ENCODE results near the gene PYDC1.
"Not testable (repeated sequence)": the region's sequence is repeated elsewhere in the genome, so short reads cannot be mapped to it uniquely, and the experiment has no call there.

The PYDC1 gene

DNA sequence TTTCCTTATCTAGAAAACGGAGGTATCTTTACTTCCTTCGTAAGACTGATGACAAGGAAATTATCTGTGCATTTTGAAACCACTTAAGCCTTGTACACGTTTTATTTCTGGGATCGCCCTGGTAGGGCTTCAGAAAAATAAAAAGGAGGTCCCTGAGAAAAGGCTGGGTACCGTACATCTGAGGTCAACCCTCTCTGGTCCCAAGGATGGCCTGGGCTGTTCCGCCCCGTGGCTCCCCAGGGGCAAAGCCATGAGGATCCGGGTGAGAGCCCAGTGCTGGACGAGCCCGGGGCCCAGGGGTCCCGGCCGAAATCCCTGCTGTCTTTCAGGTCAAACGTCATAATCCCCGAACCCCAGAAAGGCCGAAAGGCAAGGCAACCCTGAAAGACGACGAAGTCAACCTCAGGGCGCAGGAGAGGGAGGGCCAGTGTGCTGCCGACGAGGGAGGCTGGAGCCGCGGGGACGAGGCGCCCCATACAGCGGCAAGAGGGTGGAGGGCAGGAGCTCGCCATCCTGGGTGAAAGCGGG lies 37.7 kb downstream of the PYDC1 start:
- no peak for DNase-seq (ENCODE audit: low spot score)

GRCh38 chr16:31177136-31177535 lies 39.8 kb downstream of the PYDC1 start:
- no peak for DNase-seq (ENCODE audit: low spot score)

DNA sequence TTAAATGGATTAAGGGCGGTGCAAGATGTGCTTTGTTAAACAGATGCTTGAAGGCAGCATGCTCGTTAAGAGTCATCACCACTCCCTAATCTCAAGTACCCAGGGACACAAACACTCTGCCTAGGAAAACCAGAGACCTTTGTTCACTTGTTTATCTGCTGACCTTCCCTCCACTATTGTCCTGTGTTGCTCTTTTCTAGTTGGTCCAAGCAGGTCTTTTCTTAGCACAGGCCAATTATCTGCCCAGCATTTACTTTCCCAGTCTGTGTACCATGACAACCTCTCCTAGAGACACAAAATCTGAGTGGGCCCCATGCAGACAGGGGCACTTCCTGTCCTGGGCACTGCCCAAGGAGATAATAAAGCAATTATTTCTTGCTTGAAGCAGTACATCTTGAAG lies 46.9 kb downstream of the PYDC1 start:
- DNase-seq (ENCODE audit: low spot score): not testable (repeated sequence)

DNA sequence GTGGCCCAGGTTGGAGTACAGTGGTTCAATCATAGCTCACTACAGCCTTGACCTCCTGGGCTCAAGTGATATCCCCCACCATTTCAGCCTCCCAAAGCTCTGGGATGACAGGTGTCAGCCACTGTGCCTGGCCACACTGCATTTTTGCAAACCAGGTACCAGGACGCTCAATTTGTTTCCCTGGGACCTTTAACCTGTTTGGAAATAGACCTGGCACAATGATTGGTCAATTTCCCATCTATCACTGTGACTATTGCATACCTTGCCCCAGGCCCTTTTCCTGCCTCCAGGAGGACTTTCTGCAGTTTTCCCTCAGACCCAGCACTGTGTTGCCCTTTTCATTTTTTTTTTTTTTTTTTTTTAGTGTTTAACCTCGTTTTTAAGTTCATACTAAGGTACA lies 48.1 kb downstream of the PYDC1 start:
- DNase-seq (ENCODE audit: low spot score): no peak

DNA sequence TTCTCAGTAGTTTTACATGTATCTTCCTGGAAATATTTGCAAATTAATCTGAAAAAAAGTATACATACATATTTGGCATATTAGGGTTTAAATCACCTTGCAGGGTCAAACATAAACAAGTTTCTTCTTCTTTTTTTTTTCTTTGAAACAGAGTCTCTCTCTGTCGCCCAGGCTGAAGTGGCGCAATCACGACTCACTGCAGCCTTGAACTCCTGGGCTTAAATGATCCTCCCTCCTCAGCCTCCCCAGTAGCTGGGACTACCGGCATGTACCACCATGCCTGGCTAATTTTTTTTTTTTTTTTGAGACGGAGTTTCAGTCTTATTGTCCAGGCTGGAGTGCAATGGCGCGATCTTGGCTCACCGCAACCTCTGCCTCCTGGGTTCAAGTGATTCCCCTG lies 49.6 kb downstream of the PYDC1 start:
- DNase-seq (ENCODE audit: low spot score): no peak
